Activated CD8-positive, alpha-beta memory T cell treated with anti-CD3 and anti-CD28 coated beads for 48 hours (primary cell): ENCODE data around the gene NINL.

Source experiments
- DNase-seq, 3 experiments: peaks; one replicate each; pipeline ENCODE4 v3.0.0-alpha.2; 2020; ENCODE audit warnings: low read depth in 2 of 3, low spot score in 2 of 3

The NINL gene

DNA sequence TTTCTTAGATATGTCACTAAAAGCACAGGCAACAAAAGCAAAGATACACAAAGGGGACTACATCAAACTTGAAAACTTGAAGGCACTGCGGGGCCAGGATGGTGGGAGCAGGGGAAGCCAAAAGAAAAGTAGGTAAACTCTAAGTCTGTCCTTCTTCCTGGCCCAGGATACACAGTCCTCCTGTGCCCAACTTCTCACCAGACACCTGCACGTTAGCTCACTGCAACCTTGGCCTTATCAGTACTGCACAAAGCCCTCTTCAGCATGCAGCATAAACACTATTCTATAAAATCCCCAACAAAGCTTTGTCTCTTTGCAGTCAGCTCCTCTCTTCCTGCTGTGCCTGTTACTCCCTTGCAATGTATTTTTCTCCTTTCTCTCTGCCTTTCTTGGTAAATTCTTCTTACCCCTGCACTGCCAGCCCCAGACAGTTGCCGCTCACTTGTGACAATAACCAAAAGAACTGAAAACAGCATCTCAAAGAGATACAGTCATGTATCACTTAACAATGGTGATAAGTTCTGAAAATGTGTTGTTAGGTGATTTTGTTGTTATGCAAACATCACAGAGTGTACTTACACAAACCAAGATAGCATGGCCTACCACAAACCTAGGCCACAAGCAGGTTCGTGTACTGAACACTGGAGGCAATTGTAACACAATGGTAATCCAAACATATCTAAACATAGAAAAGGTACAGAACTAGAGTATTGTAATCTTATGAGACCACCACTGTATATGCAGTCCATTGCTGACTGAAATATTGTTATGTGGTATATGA, 51.2 kb downstream of the NINL start:
- DNase-seq = no peak

DNA sequence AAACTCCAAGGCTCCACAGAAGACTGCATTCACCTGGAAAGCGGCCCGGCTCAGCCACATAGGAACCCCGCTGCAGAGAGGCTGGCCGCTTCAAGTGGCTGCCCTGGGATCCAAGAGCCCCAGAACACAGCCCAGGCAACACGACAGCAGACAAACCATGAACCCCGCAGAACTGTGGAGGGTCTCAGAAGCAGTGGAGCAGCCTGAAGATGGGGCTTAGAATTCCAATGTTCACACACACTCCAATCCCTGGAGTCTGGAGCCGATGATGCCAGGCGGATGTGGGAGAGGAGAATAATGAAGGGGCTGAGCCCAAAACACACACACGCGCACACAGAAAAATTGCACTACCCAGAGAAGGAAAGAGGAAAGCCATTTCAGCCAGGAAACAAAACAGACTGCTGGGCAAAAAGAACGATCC, 52.4 kb downstream of the NINL start:
- DNase-seq = no peak

DNA sequence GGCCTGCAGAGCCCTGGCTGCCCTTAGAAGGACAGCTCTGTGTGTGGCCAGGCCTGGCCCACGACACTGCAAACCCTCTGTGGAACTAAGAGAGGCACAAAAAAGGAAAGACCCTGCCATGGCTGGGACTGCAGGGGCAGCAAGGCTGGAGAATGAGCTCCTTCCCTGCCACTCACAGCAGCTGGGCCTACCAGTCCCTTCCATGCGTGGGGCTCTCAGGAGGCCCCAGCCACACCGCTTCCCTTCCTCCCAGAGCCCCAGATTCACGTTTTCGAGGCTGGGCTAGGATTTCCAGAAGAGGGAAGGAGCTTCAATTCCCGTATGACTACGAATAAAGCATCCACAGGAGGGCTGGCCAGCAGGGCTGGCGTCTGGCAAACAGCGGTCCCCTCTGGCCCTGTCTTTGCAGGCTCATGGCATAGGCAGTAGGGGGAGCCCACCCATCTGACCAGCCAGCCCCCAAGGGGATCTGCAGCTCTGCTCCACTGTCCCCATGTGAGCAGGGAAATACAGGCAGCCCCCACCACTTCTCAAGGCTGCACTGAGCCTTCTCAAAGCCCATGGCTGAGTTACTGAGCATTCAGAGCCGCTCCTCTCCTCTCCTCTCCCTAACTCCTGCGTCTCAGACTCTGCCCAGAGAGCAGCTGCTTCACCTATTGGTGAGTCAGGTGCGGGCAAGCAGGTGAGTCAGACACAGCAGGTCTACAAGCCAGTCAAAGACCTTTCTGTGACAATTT, 53.1 kb downstream of the NINL start:
- no peak for DNase-seq

- no peak for DNase-seq
Measured at GRCh38 chr20:25529295-25529951, 55.9 kb downstream of the NINL start.

DNA sequence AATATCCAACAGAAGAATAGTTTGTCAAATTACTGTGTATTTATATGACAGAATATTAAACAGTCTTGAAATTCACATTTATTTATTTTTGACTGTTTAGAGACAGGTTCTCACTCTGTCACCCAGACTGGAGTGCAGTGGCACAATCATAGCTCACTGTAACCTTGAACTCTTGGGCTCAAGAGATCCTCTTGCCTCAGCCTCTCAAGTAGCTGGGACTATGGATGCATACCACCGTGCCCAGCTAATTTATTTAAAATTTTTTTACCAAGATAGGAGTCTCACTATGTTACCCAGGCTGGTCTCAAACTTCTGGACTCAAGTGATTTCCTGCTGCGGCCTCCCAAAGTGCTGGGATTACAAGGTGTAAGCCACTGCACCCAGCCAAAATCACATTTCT, 57.4 kb downstream of the NINL start:
- DNase-seq = no peak

GRCh38 chr20:25526446-25526845, 58.9 kb downstream of the NINL start:
- DNase-seq = no peak

DNA sequence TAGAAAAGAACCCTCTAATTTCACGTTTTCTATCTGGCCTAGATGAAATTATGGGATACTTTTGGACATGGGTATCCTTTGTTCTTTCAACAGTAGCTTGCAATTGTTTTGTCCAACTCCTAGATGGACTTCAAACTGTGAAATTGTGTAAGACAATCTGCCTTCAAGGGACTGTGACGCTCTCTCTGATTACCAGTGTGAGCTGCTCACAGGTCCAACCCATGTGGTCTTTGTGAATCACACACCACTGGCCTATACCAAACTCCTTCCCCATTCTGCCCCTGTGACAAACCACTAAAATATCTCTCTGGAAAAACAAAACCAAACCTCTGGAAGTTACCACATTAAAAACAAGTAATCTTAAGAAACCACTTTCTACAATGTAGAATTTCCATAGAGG, 59.5 kb downstream of the NINL start:
- DNase-seq = no peak

DNA sequence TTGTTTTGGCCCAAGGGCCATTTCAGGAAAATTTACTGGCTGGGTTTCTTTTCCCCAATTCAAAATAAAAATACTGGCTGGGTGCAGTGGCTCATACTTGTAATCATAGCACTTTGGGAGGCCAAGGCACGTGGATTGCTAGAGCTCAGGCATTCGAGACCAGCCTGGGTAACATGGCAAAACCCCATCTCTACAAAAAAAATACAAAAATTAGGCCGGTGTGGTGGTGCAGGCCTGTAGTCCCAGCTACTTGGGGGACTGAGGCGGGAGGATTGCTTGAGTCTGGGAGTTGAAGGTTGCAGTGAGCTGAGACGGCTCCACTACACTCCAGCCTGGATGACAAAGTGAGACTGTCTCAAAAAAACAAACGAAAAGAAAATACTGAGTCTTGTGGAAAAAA, 60.0 kb downstream of the NINL start:
- no peak for DNase-seq

DNA sequence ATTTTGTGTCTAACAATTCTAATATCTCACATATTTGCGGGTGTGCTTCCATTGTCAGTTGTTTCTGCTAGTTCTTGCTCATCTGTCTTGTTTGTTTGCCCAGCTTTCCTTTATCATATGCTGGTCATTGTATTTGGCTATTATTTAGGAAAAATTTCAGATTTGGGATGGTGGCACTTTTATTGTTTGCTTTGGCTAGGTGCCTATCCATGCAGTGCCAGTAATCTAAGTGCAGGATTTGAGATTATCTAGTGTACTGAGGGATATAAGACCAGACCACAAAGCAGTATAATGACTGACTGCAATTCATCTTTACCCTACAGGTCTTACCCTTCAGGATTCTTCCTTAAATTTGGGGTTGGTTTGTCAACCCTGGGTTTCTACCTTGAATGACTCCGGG, 63.9 kb downstream of the NINL start:
- no peak for DNase-seq

DNA sequence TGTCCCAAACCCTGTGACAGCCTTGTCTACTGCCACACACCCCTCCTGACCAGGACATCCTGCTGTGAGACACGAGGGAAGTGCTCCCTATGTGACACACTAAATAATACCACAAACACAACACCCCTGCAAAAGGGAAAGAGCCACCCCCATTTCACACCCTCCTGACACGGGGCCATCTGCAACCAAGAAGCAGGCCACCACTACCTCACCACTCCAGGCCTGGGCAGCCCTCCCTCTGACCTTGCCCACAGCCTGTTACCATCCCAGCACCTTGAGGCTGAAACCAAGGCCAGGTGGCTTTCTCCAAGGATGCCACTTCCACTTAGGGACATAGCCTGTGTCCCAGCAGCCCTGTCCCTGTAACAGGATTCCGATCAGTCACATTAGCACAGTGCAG, 68.2 kb downstream of the NINL start:
- DNase-seq = no peak

DNA sequence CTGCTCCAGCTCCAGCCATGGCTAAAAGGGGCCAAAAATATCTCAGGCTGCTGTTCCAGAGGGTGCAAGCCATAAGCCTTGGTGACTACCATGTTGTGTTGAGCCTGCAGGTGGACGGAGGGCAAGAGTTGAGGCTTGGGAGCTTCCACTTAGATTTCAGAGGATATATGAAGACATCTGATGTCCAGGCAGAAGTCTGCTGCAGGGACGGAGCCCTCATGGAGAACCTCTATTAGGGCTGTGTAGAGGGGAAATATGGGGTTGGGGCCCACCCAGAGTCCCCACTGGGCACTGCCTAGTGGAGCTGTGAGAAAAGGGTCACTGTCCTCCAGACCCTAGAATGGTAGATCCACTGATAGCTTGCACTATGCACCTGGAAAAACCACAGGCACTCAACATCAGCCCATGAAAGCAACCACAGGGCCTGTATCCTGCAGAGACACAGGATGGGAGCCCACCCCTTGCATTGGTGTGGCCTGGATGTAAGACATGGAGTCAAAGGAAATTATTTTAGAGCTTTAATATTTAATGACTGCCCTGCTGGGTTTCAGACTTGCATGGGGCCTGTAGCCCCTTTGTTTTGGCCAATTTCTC, 70.5 kb downstream of the NINL start:
- no peak for DNase-seq

- DNase-seq = no peak
Measured at GRCh38 chr20:25514195-25514594, 71.1 kb downstream of the NINL start.

DNA sequence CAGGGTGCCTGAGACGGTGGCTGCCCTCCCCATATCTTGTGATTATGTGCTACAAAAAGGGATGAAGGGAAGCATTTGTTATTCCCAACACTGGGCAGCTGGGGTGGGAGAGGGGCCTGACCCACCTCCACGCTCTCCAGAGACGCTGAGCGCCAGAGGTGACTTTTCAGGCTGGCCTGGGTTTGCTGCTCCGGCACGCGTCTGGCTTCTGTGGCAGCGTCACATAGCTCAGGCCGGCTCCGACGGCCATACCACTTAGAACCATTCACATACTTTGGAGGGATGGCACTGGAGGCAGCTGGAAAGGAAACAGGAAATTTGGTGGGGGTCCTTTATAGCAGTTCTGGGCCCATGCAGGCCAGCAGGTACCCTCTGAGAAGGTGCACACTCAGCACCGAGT, 72.6 kb downstream of the NINL start:
- DNase-seq = no peak

DNA sequence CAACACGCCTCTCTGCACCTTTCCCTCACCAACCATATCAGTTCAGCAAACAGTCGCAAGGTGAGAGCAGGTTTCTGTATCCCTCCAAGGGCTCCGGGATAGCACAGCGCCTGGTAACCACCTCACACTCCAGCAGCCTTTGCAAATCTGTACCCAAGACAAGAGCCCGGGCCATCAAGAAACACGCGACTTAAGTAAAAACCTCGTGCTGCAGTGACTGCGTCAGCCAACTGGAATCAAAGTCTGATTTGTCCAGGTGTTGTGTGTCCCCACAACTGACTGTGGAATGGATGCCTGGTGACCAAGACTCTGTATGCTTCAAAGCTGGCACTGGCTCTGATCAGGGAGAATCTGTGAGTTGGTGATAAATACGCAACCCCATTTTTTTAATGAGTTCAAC, 74.1 kb downstream of the NINL start:
- no peak for DNase-seq

- DNase-seq = no peak
Measured at GRCh38 chr20:25510721-25511120, 74.6 kb downstream of the NINL start.

GRCh38 chr20:25510202-25510601, 75.1 kb downstream of the NINL start:
- DNase-seq = no peak

DNA sequence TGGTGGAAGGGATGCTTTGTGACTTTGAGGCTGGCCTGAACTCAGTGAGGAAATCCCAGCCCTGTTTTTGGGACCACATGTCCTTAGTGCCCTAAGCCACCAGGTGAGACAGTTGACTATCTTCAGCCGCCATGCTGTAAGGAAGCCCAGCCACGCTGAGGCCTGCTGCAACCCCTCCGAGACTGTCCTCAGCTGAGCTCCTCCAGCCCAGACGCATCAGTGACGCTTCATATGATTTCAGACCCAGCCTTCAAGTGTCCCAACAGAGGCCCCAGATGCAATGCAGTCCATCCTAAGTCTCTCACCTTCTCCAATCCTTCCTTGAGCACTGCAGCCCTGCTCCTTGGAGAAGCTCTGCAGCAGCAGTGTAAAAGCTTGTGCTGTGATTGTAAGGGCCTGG, 76.2 kb downstream of the NINL start:
- no peak for DNase-seq

DNA sequence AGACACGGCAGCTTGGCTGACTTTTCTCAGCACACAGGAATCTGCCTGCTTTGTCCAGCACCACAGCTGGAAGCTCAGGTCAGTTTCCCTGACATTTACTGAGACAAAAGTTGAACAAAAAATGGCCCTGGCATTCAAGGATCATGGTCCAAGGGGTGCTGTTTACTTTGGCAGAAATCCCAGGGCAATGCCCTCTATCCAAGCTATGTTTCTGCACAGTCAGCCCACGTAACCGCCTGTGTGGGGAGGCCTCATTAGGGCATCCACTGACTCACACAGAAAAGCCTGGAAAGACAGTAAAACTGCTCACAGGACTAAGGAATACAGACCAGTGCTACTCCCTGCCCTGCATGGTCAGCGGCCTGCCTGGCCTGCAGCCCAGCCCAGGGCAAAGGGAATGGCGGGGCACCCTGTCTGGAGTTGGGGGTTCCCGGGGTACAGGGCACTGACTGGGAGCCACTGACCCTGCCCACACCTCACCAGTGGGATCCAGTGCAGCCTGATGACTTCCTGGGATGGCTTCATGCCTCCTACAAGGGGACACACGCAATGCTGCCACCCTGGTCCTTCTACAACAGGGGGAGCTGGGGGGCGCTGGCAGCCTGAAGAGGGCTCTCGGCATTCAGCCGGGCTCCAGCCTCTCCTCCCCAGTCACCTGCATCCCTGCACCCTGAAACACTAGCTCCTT, 77.1 kb downstream of the NINL start:
- no peak for DNase-seq

DNA sequence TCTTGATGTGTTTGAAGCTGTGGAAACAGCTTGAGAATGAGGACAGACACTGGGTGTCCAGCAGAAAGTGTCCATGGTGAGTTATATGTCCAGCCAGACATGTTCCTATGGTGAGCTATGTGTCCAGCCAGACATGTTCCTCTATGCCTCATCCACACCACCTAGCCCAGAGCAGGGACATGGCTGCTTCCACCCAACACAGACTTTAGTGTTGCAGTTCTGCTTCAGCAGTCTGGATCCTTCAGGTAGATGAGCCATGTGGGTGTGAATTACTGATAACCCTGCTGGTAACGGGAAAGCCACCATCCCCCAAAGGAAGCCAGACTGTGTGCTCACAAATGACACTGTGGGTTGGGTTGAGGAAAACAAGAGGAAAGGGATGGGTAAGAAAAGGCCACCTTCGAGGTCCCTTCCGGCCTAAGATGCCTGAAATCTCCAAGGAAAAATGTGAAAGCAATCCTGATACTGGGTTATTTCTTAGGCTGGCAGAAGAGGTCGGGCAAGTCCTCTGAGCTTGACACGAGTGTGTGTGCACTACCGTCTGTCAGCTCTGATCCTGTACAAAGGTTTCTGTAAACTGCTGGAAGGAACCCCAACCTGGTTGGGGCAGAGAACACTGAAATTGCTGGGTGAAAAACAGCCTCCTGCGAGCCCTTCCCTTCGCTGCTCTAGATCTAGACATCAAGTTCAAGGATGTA, 77.8 kb downstream of the NINL start:
- DNase-seq = no peak

- DNase-seq = no peak
Measured at GRCh38 chr20:25504366-25505135, 80.8 kb downstream of the NINL start.
